ENCODE data around the gene MRPL10.

Gene MRPL10

DNA sequence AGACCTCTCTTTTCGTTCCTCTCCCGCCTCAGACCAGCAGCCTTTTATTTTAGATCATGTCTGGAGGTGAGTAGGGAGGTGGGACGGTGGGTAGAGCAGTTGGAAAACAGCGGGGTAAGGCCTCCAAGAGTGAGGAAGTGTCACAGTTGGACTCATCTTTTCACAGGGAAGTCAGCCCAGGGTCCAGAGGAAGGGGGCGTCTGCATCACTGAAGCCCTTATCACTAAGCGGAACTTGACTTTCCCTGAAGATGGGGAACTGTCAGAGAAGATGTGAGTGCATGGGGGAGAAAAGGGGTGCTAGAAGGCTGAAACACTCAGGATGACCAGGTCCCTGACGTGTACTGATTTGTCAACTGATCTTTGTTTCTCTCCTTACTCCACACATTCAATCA lies 590 bp upstream of the MRPL10 start:
- DNase-seq (ENCODE audit: low spot score): no peak
- TF ChIP-seq, protein P1, sequence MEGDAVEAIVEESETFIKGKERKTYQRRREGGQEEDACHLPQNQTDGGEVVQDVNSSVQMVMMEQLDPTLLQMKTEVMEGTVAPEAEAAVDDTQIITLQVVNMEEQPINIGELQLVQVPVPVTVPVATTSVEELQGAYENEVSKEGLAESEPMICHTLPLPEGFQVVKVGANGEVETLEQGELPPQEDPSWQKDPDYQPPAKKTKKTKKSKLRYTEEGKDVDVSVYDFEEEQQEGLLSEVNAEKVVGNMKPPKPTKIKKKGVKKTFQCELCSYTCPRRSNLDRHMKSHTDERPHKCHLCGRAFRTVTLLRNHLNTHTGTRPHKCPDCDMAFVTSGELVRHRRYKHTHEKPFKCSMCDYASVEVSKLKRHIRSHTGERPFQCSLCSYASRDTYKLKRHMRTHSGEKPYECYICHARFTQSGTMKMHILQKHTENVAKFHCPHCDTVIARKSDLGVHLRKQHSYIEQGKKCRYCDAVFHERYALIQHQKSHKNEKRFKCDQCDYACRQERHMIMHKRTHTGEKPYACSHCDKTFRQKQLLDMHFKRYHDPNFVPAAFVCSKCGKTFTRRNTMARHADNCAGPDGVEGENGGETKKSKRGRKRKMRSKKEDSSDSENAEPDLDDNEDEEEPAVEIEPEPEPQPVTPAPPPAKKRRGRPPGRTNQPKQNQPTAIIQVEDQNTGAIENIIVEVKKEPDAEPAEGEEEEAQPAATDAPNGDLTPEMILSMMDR (IDR thresholded peaks at IDR 0.05; ENCODE audit: borderline replicate concordance, control extremely low read depth, extremely low read depth, insufficient read depth, missing control alignments): no peak
- in situ Hi-C loops (cut with MboI; ENCODE audit: low sequenced_read_pairs, unreplicated experiment): no loop called here

DNA sequence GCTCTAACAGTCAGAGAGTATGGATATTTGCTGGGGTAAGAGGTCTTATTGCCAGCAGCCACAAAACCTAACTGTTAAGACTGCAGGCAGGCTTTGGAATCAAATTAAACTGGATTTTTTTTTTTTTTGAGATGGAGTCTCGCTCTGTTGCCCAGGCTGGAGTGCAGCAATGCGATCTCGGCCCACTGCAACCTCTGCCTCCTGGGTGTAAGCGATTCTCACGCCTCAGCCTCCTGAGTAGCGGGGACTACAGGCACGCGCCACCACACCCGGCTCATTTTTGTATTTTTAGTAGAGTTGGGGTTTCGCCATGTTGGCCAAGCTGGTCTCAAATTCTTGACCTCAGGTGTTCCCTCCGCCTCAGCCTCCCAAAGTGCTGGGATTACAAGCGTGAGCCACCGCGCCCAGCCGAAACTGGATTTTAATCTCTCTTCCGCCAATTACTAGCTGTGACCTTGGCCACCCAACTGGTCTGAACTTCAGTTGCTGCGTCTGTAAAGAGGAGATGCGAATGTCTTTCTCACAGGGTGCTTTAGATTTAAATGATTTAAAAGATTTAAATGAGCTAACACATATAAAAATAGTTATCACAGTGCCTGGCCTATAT lies 842 bp downstream of the MRPL10 start:
- TF ChIP-seq, protein P1 (IDR thresholded peaks at IDR 0.05; ENCODE audit: borderline replicate concordance, control extremely low read depth, extremely low read depth, insufficient read depth, missing control alignments): no peak
- no peak for DNase-seq (ENCODE audit: low spot score)
- in situ Hi-C loops (cut with MboI; ENCODE audit: low sequenced_read_pairs, unreplicated experiment): no loop called here

DNA sequence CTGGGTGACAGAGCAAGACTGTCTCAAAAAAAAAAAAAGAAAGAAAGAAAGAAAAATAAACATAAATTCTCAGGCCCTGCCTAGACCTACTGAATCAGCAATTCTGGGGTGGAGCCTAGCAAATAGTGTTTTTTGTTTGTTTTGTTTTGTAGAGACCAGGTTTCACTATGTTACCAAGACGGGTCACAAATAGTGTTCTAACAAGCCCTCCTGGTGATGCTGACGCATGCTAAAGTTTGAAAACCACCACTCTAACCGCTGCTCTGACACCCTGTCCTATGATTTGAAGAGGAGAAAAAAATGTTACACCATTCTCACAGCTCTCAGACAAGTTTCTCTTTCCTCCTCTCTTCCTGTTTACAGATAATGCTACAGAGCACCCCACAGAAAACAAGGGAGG lies 1.5 kb downstream of the MRPL10 start:
- TF ChIP-seq, protein P1 (IDR thresholded peaks at IDR 0.05; ENCODE audit: borderline replicate concordance, control extremely low read depth, extremely low read depth, insufficient read depth, missing control alignments): no peak
- in situ Hi-C loops (cut with MboI; ENCODE audit: low sequenced_read_pairs, unreplicated experiment): no loop called here
- no peak for DNase-seq (ENCODE audit: low spot score)

DNA sequence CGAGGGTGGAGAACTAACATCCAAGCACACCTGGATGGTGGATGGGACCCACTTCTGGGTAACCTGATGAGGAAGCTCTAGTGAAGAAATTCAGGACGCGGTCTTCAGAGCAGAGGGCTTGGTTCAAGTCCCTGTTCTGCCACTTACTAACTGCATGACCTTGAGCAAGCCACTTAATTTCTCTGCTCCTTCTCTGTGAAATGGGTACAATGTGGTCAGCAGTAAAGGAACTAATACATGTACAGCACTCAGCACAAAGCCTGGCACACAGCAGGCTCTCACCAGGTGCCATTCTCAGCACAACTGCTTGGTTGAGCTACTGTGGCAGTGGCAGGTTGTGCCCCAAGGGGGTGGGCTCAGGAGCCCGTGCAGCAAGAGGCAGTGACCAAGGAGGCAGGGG lies 7.8 kb downstream of the MRPL10 start:
- DNase-seq (ENCODE audit: low spot score): no peak
- in situ Hi-C loops (cut with MboI; ENCODE audit: low sequenced_read_pairs, unreplicated experiment): no loop called here
- TF ChIP-seq, protein P1 (IDR thresholded peaks at IDR 0.05; ENCODE audit: borderline replicate concordance, control extremely low read depth, extremely low read depth, insufficient read depth, missing control alignments): no peak

DNA sequence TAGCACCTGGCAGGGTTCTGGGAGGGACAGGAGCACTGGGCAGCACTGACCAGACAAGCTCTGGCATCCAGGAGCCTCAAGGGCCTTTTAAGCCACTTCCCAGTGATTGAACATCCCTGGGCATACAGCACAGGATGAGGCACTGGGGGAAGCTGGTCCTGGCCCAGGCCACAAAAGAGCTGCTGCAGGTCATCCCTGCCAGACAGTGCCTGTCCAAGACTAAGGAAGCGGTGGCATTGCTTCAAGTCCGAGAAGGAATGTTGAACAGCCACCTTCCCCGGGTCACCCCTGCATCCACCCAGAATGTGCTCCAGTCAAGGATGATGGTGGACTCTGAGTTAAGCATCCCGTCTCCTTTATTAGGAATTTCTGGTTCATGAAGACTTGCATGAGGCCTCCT lies 8.6 kb downstream of the MRPL10 start:
- TF ChIP-seq, protein P1 (IDR thresholded peaks at IDR 0.05; ENCODE audit: borderline replicate concordance, control extremely low read depth, extremely low read depth, insufficient read depth, missing control alignments): no peak
- in situ Hi-C loops (cut with MboI; ENCODE audit: low sequenced_read_pairs, unreplicated experiment): no loop called here
- DNase-seq (ENCODE audit: low spot score): no peak

DNA sequence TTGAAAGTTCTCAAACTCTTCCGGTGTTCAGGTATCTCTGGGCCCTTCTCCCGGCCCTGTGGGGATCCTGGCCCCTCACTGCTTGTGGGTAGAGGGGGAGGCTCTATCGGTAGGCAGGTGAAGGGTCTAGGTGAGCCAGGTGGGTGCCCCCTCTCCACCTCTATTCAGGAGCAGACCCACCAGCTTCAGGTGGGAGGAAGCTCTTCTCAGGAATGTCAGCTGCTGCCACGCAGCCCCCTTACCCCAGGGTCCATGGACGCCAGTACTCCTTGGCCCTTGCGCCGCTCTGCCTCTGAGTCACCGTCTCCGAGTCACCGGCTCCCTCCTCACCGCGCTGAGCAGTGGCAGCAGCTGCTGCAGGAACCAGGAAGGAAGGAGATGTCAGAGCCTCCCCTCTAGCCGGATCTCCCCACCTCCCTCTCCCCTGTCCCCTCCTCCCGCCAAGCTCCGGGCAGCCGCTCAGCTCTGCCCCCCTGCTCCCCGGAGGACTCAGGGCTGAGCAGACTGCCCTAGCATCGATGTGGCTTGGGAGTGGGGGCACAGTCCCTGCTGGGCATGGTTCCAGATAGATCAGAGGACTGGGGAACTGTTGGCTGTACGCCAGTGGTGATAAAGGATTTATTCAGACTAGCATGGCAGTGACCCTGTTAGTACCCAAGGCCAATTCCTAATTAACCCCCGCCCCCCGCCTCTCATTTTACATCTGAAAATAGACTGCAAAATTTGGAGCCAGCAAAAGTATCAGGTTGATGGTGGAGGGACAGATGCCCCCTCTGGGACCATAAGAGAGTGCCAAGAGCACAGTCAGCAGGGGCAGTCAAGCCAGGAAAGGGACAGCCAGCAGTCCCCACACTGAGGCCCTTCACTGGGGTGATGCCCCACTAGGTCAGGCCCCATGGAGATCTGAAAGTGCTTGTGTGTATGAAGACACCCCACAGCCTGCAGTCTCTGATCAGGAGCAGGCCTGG lies 9.6 kb downstream of the MRPL10 start, which contains the start of gene OSBPL7:
TSS of gene OSBPL7 (minus strand) at position 371 of the 968 bp plus-strand sequence. CDS start 1,516 bp downstream, outside the sequence.
- DNase-seq (ENCODE audit: low spot score): peak; percentile 91
- in situ Hi-C loops (cut with MboI; ENCODE audit: low sequenced_read_pairs, unreplicated experiment): no loop called here
- TF ChIP-seq, protein P1 (IDR thresholded peaks at IDR 0.05; ENCODE audit: borderline replicate concordance, control extremely low read depth, extremely low read depth, insufficient read depth, missing control alignments): peak; percentile 77
